GM23338 (cell line): Measurements from ENCODE around the gene PIM3.

Experiments used
- CREB1 ChIP-seq: fragments of 250-450 bp; sonication (Bioruptor Pico); IDR thresholded peaks from 2 replicates; pipeline ENCODE4 v1.5.0; 2020; ENCODE audit warnings: low read depth, mild to moderate bottlenecking, moderate library complexity
- EZH2 ChIP-seq: fragments of 200-600 bp; sonication (generic); IDR thresholded peaks from one replicate; pipeline ENCODE4 v1.8.0; 2017; ENCODE audit warnings: antibody characterized with exemption, mild to moderate bottlenecking, low read depth; ENCODE audit not compliant: unreplicated experiment
- EZH2phosphoT487 ChIP-seq: fragments of 200-600 bp; sonication (generic); IDR thresholded peaks from one replicate; pipeline ENCODE4 v1.8.1; 2018; ENCODE audit warnings: antibody characterized with exemption; ENCODE audit not compliant: unreplicated experiment
- JUNB ChIP-seq: IDR thresholded peaks from one replicate; pipeline ENCODE4 v1.6.1; 2016; ENCODE audit warnings: antibody characterized with exemption; ENCODE audit not compliant: unreplicated experiment
- NANOG ChIP-seq: IDR thresholded peaks from 2 replicates; pipeline ENCODE4 v1.6.1; 2016; ENCODE audit warnings: antibody characterized with exemption, borderline replicate concordance
- POLR2AphosphoS5 ChIP-seq: IDR thresholded peaks from 2 replicates; pipeline ENCODE4 v1.6.1; 2016; ENCODE audit warnings: antibody characterized with exemption, low read depth
- STAT1 ChIP-seq: IDR thresholded peaks from one replicate; pipeline ENCODE4 v1.6.1; 2016; ENCODE audit warnings: antibody characterized with exemption; ENCODE audit not compliant: unreplicated experiment
- ZNF331 ChIP-seq: fragments of 250-450 bp; sonication (Bioruptor Pico); IDR thresholded peaks from 2 replicates; pipeline ENCODE4 v1.5.0; 2020; ENCODE audit warnings: low read depth, mild to moderate bottlenecking, moderate library complexity
- TF ChIP-seq, protein P1 (sequence below), 2 experiments: fragments of 200-600 bp in 1 of 2; sonication (generic) in 1 of 2; conservative IDR thresholded peaks; 2 replicates each; pipeline versions ENCODE4 v1.5.1 to v1.6.1; 2016 to 2017; ENCODE audit warnings: antibody characterized with exemption in 2 of 2, low read depth in 2 of 2, mild to moderate bottlenecking in 2 of 2, moderate library complexity in 1 of 2
- TF ChIP-seq, protein P2 (sequence below): IDR thresholded peaks from one replicate; pipeline ENCODE4 v1.6.1; 2018; ENCODE audit warnings: antibody characterized with exemption; ENCODE audit not compliant: unreplicated experiment
- TF ChIP-seq, protein P3 (sequence below): IDR thresholded peaks from 2 replicates; pipeline ENCODE4 v1.6.1; 2016; ENCODE audit warnings: antibody characterized with exemption
- TF ChIP-seq, protein P4 (sequence below): fragments of 250-450 bp; sonication (Bioruptor Pico); IDR thresholded peaks from 2 replicates; pipeline ENCODE4 v1.5.0; 2020; ENCODE audit warnings: mild to moderate bottlenecking, moderate library complexity

DNA sequence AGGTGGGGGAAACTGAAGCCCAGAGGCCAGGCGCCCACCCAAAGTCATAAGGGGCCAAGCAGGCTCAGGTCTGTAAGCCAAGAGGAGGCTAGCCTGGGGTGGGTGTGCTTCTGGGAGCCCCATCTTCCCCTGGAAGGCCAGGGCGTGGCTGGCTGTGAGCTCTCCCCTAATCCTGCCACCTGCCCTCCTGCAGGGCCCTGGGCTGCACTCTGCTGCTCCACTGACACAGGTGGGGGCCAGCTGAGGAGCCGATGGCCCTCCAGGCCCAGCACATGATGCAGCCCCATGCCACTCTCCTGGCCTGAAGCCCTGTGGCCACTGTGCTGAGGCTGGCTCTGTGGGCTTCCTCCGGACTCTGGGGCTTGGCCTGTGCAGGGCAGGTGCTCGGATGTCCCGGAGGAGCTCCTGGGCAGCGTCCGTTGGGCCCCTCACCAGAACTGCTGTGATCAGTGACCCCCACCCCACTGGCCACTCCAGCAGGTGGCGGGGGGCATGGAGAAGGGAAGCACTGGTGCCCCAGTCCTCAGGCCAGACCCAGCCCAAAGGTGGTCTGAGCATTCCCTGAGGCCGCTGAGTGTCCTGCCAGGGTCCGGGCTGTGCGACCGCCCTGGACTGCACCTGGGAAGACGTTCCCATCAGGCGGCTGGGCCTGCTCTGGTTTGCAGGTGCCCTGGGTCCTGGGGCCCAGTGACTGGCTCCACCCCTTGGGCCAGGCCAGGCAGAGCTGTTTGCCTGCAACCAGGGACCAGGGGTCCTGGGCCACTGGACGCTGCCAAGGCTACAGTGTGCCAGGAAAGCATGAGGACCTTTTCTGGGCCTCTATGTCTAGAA lies 8.5 kb downstream of the PIM3 start:
- TF ChIP-seq, protein P1, sequence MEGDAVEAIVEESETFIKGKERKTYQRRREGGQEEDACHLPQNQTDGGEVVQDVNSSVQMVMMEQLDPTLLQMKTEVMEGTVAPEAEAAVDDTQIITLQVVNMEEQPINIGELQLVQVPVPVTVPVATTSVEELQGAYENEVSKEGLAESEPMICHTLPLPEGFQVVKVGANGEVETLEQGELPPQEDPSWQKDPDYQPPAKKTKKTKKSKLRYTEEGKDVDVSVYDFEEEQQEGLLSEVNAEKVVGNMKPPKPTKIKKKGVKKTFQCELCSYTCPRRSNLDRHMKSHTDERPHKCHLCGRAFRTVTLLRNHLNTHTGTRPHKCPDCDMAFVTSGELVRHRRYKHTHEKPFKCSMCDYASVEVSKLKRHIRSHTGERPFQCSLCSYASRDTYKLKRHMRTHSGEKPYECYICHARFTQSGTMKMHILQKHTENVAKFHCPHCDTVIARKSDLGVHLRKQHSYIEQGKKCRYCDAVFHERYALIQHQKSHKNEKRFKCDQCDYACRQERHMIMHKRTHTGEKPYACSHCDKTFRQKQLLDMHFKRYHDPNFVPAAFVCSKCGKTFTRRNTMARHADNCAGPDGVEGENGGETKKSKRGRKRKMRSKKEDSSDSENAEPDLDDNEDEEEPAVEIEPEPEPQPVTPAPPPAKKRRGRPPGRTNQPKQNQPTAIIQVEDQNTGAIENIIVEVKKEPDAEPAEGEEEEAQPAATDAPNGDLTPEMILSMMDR (conservative IDR thresholded peaks at IDR 0.05; ENCODE audit: low read depth in 2 of 2): no peak
- TF ChIP-seq EZH2 (no peak), EZH2phosphoT487 (no peak), JUNB (no peak), POLR2AphosphoS5 (no peak), CREB1 (no peak), NANOG (no peak), STAT1 (no peak), ZNF331 (CRISPR knock-in tag) (no peak)
- TF ChIP-seq, protein P2, sequence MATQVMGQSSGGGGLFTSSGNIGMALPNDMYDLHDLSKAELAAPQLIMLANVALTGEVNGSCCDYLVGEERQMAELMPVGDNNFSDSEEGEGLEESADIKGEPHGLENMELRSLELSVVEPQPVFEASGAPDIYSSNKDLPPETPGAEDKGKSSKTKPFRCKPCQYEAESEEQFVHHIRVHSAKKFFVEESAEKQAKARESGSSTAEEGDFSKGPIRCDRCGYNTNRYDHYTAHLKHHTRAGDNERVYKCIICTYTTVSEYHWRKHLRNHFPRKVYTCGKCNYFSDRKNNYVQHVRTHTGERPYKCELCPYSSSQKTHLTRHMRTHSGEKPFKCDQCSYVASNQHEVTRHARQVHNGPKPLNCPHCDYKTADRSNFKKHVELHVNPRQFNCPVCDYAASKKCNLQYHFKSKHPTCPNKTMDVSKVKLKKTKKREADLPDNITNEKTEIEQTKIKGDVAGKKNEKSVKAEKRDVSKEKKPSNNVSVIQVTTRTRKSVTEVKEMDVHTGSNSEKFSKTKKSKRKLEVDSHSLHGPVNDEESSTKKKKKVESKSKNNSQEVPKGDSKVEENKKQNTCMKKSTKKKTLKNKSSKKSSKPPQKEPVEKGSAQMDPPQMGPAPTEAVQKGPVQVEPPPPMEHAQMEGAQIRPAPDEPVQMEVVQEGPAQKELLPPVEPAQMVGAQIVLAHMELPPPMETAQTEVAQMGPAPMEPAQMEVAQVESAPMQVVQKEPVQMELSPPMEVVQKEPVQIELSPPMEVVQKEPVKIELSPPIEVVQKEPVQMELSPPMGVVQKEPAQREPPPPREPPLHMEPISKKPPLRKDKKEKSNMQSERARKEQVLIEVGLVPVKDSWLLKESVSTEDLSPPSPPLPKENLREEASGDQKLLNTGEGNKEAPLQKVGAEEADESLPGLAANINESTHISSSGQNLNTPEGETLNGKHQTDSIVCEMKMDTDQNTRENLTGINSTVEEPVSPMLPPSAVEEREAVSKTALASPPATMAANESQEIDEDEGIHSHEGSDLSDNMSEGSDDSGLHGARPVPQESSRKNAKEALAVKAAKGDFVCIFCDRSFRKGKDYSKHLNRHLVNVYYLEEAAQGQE: no peak
- TF ChIP-seq, protein P3, sequence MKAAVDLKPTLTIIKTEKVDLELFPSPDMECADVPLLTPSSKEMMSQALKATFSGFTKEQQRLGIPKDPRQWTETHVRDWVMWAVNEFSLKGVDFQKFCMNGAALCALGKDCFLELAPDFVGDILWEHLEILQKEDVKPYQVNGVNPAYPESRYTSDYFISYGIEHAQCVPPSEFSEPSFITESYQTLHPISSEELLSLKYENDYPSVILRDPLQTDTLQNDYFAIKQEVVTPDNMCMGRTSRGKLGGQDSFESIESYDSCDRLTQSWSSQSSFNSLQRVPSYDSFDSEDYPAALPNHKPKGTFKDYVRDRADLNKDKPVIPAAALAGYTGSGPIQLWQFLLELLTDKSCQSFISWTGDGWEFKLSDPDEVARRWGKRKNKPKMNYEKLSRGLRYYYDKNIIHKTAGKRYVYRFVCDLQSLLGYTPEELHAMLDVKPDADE: no peak
- TF ChIP-seq, protein P4, sequence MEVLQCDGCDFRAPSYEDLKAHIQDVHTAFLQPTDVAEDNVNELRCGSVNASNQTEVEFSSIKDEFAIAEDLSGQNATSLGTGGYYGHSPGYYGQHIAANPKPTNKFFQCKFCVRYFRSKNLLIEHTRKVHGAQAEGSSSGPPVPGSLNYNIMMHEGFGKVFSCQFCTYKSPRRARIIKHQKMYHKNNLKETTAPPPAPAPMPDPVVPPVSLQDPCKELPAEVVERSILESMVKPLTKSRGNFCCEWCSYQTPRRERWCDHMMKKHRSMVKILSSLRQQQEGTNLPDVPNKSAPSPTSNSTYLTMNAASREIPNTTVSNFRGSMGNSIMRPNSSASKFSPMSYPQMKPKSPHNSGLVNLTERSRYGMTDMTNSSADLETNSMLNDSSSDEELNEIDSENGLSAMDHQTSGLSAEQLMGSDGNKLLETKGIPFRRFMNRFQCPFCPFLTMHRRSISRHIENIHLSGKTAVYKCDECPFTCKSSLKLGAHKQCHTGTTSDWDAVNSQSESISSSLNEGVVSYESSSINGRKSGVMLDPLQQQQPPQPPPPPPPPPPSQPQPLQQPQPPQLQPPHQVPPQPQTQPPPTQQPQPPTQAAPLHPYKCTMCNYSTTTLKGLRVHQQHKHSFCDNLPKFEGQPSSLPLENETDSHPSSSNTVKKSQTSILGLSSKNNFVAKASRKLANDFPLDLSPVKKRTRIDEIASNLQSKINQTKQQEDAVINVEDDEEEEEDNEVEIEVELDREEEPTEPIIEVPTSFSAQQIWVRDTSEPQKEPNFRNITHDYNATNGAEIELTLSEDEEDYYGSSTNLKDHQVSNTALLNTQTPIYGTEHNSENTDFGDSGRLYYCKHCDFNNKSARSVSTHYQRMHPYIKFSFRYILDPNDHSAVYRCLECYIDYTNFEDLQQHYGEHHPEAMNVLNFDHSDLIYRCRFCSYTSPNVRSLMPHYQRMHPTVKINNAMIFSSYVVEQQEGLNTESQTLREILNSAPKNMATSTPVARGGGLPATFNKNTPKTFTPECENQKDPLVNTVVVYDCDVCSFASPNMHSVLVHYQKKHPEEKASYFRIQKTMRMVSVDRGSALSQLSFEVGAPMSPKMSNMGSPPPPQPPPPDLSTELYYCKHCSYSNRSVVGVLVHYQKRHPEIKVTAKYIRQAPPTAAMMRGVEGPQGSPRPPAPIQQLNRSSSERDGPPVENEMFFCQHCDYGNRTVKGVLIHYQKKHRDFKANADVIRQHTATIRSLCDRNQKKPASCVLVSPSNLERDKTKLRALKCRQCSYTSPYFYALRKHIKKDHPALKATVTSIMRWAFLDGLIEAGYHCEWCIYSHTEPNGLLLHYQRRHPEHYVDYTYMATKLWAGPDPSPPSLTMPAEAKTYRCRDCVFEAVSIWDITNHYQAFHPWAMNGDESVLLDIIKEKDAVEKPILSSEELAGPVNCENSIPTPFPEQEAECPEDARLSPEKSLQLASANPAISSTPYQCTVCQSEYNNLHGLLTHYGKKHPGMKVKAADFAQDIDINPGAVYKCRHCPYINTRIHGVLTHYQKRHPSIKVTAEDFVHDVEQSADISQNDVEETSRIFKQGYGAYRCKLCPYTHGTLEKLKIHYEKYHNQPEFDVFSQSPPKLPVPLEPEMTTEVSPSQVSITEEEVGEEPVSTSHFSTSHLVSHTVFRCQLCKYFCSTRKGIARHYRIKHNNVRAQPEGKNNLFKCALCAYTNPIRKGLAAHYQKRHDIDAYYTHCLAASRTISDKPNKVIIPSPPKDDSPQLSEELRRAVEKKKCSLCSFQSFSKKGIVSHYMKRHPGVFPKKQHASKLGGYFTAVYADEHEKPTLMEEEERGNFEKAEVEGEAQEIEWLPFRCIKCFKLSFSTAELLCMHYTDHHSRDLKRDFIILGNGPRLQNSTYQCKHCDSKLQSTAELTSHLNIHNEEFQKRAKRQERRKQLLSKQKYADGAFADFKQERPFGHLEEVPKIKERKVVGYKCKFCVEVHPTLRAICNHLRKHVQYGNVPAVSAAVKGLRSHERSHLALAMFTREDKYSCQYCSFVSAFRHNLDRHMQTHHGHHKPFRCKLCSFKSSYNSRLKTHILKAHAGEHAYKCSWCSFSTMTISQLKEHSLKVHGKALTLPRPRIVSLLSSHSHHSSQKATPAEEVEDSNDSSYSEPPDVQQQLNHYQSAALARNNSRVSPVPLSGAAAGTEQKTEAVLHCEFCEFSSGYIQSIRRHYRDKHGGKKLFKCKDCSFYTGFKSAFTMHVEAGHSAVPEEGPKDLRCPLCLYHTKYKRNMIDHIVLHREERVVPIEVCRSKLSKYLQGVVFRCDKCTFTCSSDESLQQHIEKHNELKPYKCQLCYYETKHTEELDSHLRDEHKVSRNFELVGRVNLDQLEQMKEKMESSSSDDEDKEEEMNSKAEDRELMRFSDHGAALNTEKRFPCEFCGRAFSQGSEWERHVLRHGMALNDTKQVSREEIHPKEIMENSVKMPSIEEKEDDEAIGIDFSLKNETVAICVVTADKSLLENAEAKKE: no peak
